ENCODE measurements around the gene KLHDC8A.
A peak's percentile ranks its signal among the peaks of the same experiment; 100 is the strongest.

The KLHDC8A gene

GRCh38 chr1:205313563-205314308, 43.0 kb downstream of the KLHDC8A start:
- Histone ChIP-seq H3K4me1 (peaks cover 20% of the 10 kb centered on the region), H3K4me3 (ENCODE audit: low read depth, low read length) (no peak overlapping the region)
- TF ChIP-seq CTCF (IDR thresholded peaks at IDR 0.05) = no peak

GRCh38 chr1:205312866-205313562, 43.7 kb downstream of the KLHDC8A start:
- Histone ChIP-seq H3K9ac (no peak overlapping the region), H3K79me2 (peaks cover 34% of the 10 kb centered on the region), H3K36me3 (ENCODE audit: control insufficient read depth, insufficient read depth, low read length) (no peaks in the 10 kb centered on the region), H3K4me2 (ENCODE audit: low read length) (no peak overlapping the region), H2AFZ (no peak overlapping the region), H3K4me3 (ENCODE audit: low read depth, low read length) (no peak overlapping the region), H3K27me3 (ENCODE audit: control insufficient read depth, insufficient read depth, low read length) (no peaks in the 10 kb centered on the region), H3K27ac (peak overlapping the region; percentile 11), H3K4me1 (peaks cover 18% of the 10 kb centered on the region), H3K9me3 (ENCODE audit: control insufficient read depth, low read length) (no peaks in the 10 kb centered on the region)
- no peak for TF ChIP-seq CTCF (IDR thresholded peaks at IDR 0.05)

More at GRCh38 chr1:205313563-205314308, 43.0 kb downstream of the KLHDC8A start:
- Histone ChIP-seq H3K9me3 (ENCODE audit: control insufficient read depth, low read length) (no peaks in the 10 kb centered on the region), H2AFZ (no peak overlapping the region), H3K79me2 (peaks cover 34% of the 10 kb centered on the region), H3K36me3 (ENCODE audit: control insufficient read depth, insufficient read depth, low read length) (no peaks in the 10 kb centered on the region), H3K27ac (peak overlapping the region; percentile 11), H3K27me3 (ENCODE audit: control insufficient read depth, insufficient read depth, low read length) (no peaks in the 10 kb centered on the region), H3K9ac (no peak overlapping the region), H3K4me2 (ENCODE audit: low read length) (no peak overlapping the region)

GRCh38 chr1:205310976-205311704, 45.6 kb downstream of the KLHDC8A start:
- no peaks in the 10 kb centered on the region for H3K9me3 ChIP-seq (ENCODE audit: control insufficient read depth, low read length)
- H3K4me3 ChIP-seq (ENCODE audit: low read depth, low read length) = no peak overlapping the region
- no peaks in the 10 kb centered on the region for H3K27me3 ChIP-seq (ENCODE audit: control insufficient read depth, insufficient read depth, low read length)
- no peak overlapping the region for H3K4me2 ChIP-seq (ENCODE audit: low read length)
- no peak overlapping the region for H2AFZ ChIP-seq
- no peak for TF ChIP-seq CTCF (IDR thresholded peaks at IDR 0.05)
- H3K27ac ChIP-seq = no peak overlapping the region
- H3K4me1 ChIP-seq = peaks cover 3% of the 10 kb centered on the region
- no peak overlapping the region for H3K9ac ChIP-seq
- H3K36me3 ChIP-seq (ENCODE audit: control insufficient read depth, insufficient read depth, low read length) = no peaks in the 10 kb centered on the region
- peaks cover 34% of the 10 kb centered on the region for H3K79me2 ChIP-seq

- no peak overlapping the region for H2AFZ ChIP-seq
- no peak overlapping the region for H3K4me3 ChIP-seq (ENCODE audit: low read depth, low read length)
- no peaks in the 10 kb centered on the region for H3K36me3 ChIP-seq (ENCODE audit: control insufficient read depth, insufficient read depth, low read length)
- H3K9me3 ChIP-seq (ENCODE audit: control insufficient read depth, low read length) = no peaks in the 10 kb centered on the region
- H3K4me1 ChIP-seq = no peaks in the 10 kb centered on the region
- no peak overlapping the region for H3K9ac ChIP-seq
- no peak overlapping the region for H3K4me2 ChIP-seq (ENCODE audit: low read length)
- H3K27me3 ChIP-seq (ENCODE audit: control insufficient read depth, insufficient read depth, low read length) = no peaks in the 10 kb centered on the region
- peaks cover 32% of the 10 kb centered on the region for H3K79me2 ChIP-seq
- no peak overlapping the region for H3K27ac ChIP-seq
- no peak for TF ChIP-seq CTCF (IDR thresholded peaks at IDR 0.05)
Observed at GRCh38 chr1:205309741-205310140, 47.0 kb downstream of the KLHDC8A start.
